ENCODE measurements around the gene HTR6.
A peak's percentile ranks its signal among the peaks of the same experiment; 100 is the strongest.

Gene HTR6

DNA sequence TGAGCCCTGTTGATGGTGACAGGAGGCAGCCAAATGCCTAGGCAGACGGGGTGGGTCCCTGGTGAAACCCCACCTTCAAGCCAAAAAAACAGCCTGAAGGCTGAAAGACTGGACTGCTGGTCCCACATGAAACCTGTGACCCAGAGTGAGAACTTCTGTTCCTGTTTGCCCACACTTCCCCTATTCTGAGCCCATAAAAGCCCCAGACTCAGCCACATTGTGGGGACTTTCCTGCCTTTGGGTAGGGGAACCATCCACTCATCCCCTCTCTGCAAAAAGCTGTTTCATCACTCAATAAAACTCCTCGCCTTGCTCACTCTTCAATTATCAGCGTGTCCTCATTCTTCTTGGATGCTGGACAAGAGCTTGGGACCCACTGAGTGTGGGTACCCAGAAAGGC lies 25.2 kb downstream of the HTR6 start:
- no peak for DNase-seq

DNA sequence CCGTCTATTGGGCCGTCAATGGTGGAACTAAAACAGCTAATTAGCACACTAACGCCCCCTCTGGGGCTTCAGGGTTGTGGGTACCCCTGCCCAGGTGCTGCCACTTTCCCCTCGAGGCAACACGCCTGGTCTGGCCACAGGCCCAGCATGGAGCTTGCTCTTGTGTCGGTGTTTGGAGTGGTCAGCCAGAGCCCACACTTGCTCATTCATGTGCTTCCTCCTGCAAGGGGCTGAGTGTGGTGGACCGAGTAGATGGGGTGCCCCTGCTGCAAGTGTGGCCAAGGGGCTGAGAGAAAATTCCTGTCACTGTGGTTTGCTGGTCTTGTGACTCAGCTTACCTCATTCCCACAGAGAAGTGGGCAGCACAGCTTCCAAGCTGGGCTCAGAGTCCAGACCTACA lies 25.7 kb downstream of the HTR6 start:
- DNase-seq: no peak

DNA sequence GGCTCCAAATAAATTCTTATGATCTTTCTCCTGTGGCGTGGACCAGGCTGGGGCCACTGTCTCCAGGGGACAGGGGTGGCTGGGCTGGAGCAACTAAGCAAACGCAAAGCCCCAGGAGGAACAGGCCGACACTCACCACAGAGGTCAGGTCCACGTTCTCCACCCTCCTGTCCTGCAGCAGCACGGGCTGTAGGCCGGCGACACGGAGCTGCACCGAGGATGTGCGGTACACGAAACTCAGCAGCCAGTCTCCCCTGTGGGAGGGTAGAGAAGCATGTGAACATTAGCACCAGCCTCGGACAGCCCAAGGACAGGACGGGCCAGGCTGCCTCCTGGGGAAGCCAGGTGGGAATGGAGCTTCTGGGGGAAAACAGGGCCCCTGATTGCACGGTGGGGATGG lies 29.6 kb downstream of the HTR6 start:
- no peak for DNase-seq

DNA sequence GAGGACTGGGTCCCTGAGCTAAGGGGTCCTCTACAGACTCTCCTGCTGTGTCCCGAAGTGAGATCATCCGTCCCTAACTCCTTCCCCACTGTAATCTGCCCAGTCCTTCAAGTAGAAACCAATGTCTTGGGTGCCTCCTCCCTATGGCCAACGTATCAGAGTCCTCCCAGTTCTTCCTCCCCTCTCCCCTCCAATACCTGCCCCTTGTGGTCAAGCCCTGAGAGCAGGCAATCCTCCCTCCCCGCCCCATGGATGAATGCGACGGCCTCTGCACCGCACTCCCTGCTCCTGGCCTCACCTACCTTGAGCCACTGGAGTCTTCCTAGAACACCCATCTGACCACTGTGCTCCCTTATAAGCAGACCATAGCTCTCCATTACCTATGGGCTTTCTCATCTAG lies 31.1 kb downstream of the HTR6 start:
- DNase-seq: no peak

GRCh38 chr1:19696820-19697219 lies 32.1 kb downstream of the HTR6 start:
- DNase-seq: no peak

DNA sequence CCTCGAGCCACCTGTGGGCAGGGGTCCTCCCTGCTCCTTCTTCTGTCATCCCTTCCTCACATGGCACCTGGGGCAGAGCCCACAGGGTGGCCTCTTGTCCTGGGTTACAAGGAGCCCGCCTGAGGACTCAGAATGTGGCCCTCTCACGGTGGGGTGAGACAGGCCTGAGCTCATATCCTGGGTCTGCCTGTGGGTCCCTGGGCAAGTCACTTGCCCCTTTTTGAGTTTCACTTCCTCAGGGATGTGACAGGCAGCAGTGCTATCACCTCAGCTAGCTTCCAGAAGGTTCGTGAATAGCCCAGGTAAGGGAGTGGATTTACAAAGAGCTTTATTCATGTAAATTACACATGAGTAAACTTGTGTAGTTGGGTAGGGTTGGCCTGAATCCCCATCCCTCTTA lies 33.5 kb downstream of the HTR6 start:
- no peak for DNase-seq

DNA sequence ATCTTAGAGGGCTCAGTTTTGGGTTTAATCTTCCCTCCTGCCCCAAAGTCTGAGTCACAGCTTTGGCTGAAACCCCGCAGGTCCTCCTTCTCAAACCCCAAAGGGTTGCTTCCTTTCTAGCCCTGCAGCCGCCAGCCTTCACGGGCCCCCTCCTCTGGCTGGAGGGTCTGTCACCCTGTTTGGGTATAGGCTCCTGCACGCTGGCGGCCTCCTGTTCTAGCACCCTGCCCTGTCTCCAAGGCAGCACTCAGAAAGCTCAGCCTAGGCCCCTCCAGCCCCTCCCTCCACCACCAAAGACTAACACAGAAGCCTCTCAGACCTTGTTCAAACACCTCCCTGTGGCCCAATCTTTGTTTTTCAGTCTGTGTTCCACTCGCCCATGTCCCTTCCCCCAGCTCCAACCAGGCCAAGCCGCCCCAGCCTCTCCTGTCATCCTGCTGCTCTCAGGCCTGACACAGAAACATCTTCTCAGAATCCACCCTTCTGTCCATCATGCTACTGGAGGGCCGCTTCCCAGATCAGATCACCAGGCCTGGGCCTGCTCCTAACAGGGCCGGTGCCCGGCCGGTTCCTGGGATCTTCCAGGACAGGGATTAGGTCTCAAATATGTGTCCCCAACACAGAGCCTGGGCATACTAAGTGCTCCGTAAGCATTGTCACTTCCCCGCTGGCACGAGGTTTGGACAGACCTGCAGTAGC lies 35.6 kb downstream of the HTR6 start:
- no peak for DNase-seq

DNA sequence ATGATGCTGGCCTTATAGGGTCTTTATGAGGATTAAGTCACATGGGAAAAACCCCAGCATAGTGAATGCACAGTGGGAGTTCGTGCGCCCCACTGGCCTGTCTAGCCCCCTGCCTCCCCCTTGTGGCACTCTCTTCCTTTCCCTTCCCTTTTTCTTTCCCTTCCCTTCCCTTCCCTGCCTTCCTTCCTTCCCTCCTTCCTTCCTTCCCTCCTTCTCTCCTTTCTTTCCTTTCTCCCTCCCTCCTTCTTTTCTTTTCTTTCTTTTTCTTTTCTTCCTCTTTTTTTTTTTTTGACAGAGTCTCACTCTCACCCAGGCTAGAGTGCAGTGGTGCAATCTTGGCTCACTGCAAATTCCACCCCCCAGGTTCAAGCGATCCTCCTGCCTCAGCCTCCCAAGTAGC lies 38.6 kb downstream of the HTR6 start:
- DNase-seq: no peak

GRCh38 chr1:19704247-19705113 lies 39.8 kb downstream of the HTR6 start:
- peak; percentile 9 for DNase-seq

DNA sequence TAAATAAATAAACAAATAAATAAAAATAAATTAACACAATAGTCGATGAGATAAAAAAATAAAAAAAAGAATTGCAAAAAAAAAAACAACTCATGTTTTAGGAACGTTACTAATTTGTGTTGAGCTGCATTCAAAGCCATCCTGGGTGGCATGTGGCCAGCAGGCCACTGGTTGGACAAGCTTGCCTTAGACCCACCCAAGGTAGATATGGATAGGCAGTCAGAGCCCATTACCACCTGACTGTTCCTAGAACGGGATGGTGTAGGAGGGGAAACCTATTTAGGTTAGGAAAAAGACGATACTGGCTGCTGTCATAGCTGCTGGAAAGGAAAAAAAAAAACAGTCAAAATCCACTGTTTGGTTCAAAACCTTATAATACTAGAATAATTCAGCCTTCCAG lies 40.8 kb downstream of the HTR6 start:
- no peak for DNase-seq

GRCh38 chr1:19706136-19706535 lies 41.5 kb downstream of the HTR6 start:
- DNase-seq: no peak

DNA sequence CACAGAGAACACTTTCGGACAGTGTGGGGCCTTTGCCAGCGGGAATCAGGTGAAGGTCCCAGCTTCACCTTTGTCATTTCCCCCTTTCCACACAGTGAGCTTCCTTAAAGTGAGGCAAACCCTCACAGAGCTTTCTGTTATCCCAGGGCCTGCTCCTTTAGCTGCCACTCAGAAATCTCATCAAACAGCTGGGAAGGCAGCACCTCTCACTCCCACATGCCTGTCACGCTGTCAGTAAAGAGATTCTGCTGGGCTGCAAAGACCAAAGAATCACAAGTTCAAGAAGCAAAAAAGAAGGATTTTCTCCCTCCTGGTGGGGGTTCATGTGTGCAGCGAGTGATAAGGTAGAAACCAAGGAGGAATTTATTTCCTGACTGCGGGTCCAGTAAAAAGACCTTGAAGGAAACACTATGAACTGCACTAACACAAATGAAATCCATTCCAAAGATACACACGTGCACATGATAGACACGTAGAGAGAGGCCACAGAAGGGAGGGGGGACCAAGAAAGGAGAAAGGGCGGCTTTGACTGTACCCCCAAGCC lies 44.0 kb downstream of the HTR6 start:
- no peak for DNase-seq

- DNase-seq: no peak
These were observed 44.7 kb downstream of the HTR6 start for GRCh38 chr1:19709260-19709793.

GRCh38 chr1:19710825-19711611 lies 46.3 kb downstream of the HTR6 start:
- no peak for DNase-seq

- no peak for DNase-seq
These were observed 48.3 kb downstream of the HTR6 start for GRCh38 chr1:19712928-19713327.

DNA sequence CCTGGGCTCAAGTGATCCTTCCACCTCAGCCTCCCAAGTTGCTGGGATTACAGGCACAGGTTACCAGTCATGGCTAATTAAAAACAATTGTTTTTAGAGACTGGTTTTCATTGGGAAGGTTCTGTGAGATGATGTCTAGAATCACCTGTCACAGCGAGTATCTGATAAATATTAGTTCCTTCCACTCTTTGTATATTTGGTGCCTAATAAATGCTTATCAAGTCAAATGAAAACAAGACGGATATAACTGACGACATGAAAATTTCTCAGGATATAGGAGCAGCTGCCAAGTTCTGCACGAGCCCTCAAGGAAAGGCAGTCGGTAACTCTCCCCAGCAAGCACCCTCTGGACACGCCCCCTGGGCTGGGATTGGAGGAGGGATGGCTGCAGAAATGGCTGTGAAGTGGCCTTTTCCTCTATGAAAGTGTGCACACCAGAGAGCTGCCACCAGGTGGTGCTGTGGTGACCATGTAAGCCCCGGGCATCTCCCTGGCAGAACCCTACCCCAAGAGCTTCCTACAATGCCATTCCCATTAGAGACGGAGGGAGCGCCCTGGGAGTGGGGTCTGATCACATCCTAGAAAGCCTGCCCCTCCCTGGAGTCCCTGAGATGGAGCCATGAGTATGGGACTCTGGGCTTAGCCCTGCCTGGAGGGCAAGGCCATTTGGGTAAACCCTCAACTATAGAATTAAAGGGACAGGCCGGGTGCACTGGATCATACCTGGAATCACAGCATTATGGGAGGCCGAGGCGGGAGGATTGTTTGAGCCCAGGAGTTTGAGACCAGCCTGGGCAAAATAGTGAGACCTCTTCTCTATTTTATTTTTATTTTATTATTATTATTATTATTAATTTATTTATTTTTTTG lies 50.9 kb downstream of the HTR6 start:
- peak; percentile 87 for DNase-seq

GRCh38 chr1:19717467-19717866 lies 52.8 kb downstream of the HTR6 start:
- no peak for DNase-seq

- DNase-seq: no peak
These were observed 55.5 kb downstream of the HTR6 start for GRCh38 chr1:19720174-19720573.

DNA sequence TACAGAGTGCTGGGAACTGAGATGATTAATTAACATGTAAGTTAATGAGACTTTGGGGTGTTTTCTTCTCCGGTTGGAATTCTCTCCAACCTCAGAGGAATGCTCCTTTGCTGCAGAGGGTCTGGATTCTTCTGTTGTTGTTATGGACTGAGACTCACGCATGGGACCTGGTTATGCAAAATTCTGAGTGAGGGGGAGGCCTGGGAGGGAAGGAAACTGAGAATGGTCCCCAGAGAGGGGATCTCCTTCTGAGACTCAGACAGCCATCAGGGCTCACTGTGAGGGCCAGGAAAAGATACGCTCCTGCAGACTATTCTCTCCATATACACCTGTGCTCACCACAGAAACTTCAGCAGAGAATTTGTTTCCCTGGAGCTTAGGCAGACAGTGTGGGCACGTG lies 56.3 kb downstream of the HTR6 start:
- no peak for DNase-seq

DNA sequence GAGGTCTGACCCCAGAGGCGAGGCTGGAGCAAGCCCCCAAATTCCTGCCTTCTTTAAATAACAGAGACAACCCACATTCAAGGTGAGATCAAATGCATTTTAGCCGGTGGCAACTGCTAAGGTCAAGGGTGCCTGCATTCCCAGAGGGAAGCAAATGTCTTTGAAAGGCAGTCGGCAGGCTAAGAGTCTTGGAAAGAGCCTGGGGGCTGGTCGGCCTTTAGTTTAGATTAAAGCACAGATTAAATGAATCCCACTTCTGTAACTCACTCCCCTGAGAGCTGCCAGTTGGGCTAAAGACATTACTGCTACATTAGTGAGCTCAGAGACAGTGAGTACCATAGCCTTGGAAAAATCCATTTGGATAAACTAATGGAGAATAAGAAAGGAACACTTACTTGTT lies 59.2 kb downstream of the HTR6 start:
- no peak for DNase-seq

GRCh38 chr1:19725606-19726005 lies 60.9 kb downstream of the HTR6 start:
- no peak for DNase-seq
